NCI-H1105 treated with DMSO at 0.1 percent for 48 hours (cell line): Measurements from ENCODE around the gene TLN1.

Experiments used
- DNase-seq: peaks from one replicate; lab custom pipeline; 2025; lab: John Stamatoyannopoulos, UW

Gene TLN1

DNA sequence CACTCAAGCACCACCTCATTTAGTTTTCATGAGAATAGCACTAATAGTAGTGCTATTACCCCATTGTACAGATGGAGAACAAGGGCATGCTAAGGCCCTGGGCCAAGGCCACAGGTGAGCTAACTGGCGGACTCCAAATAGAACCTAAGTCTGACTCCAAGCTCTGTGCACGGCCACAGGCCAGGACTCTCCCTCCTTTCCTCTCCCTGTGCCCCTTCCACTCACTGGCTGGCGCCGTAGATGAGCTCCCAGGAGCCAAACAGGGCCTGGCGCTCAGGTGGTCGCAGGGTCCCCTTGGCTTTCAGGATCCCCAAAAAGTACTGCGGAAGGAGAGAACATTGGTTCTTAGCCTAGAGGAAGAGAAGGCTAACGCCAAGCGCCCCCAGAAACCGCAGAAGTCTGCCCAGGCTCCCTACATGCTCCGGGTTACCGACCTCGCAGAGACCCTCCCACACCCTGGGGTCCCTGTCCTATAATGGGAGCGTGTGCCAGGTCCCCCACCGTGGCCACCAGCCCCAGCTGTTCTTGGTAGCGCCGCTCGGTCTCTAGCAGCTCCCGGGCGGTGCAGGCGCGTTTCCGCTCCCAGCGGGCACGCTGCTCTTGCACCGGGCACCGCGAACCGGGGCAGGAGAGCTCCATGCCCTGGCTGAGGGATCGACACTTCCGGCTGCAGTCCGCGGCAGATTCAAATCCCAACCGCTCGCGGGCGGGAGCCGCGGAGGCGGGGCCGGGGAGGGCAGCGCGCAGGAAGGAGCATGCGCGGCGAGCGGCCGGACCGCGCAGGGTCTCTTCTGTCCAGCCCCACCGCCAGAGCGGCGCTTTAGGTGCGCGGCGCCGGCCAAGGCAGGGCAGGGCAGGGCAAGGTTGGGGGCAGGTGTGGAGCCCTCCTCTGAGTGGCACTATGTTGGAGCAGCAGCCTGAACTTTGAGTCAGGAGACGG is 67.2 kb downstream of the TLN1 start, which contains the start of gene ARHGEF39:
TSS of gene ARHGEF39 (minus strand) at position 665 of the 940 bp plus-strand sequence. CDS start at position 639, 26 bp downstream.
- DNase-seq = peak; percentile 76

- no peak for DNase-seq
Measured at GRCh38 chr9:35662437-35662836, 69.6 kb downstream of the TLN1 start.

- no peak for DNase-seq
Measured at GRCh38 chr9:35661756-35662350, 70.1 kb downstream of the TLN1 start.

- no peak for DNase-seq
Measured at GRCh38 chr9:35660966-35661415, 71.0 kb downstream of the TLN1 start.

GRCh38 chr9:35659340-35659739 is 72.7 kb downstream of the TLN1 start:
- DNase-seq = peak; percentile 11

DNA sequence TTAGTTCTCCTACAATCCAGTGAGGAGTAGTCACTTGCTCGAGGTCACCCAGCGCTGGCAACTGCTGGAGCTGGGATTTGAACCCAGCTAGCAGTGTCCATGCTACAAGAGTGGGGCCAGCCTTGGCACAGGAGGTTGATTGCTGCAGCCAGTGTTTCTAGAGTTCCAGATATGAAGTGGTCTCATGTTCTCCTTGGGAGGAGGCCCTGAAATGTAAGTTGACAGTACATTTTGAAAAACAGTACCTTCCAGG is 73.1 kb downstream of the TLN1 start:
- DNase-seq = no peak

DNA sequence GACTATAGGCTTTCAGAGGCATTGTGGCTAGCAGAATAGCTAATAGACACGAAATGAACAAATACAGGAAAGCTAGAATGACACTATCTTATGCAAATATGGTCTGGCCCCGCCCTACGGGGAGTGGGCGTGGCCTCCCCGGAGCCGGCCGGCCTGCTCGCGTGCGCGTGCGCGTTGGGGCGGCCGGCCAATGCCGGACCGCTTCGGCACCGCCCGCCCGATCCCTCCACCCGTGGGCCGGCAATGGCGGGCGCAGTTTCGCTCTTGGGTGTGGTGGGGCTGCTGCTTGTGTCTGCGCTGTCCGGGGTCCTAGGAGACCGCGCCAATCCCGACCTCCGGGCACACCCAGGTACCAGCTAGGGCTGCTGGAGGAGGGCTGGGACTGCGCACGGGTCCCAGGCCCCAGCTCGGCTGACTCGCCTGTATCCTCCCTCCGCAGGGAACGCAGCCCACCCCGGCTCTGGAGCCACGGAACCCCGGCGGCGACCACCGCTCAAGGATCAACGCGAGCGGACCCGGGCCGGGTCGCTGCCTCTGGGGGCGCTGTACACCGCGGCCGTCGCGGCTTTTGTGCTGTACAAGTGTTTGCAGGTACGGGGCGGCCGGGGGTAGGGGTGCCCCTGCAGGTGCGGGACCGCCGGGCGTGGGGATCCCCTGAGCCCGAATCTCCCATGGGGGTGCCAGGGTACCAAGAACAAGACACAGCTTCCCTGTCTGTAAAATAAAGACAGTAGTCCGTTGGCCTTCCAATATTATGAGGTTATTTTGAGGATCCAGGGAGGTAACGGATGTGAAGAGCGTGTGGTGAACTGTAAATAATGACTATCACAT is 73.6 kb downstream of the TLN1 start, which contains the start of gene CCDC107:
TSS of gene CCDC107 (plus strand) at position 156 of the 831 bp plus-strand sequence. CDS start at position 244, 88 bp downstream.
- DNase-seq = peak; percentile 81

- DNase-seq = peak; percentile 97
Measured at GRCh38 chr9:35657546-35658136, 74.4 kb downstream of the TLN1 start, which contains the start of gene RMRP. RMRP (minus strand) TSS chr9:35658019.

DNA sequence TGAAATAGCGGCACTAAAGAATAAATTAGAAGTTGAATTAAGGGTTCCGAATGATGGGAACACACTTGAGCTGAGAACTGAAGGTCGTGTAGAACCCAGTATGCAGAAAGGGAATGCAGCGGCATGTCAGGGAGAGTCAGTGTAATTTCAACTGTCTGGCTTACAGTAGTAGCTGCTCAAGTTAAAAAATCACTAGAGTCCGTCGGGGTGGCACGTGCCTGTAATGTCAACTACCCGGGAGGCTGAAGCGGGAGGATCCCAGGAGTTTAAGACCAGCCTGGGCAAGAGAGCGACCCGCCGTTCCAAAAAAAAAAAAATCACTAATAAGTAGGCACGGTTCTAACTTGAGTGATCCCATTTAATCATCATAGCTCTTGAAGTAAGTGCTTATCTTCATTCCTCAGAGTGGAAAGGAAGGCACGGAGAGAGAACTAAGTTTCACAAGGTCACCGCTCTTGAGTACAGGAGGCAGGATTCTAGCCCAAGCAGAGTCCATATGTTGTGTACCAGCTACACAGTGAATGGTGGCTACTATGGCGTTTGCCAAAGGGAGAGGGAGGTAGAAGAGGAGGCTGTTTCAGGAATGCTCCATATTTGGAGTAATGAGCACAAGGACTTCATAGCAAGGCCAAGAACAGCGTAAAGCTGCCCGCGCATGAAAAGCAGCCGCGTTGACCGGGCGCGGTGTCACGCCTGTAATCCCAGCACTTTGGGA is 75.0 kb downstream of the TLN1 start:
- peak; percentile 37 for DNase-seq

DNA sequence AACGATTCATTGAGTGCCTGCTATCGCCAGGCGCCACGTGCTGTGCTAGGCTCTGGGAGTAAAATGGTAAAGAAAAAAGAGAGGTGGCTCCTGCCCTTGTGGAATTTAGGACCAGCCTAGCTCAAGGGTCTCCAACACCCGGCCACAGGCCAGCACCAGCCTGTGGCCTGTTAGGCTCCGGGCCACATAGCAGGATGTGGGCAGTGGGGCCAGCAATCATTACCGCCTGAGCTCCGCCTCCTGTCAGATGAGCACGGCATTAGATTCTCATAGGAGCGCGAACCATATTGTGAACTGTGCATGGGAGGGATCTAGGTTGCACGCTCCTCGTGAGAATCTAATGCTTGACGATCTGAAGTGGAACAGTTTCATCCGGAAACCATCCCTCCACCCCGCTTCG is 75.6 kb downstream of the TLN1 start:
- no peak for DNase-seq

DNA sequence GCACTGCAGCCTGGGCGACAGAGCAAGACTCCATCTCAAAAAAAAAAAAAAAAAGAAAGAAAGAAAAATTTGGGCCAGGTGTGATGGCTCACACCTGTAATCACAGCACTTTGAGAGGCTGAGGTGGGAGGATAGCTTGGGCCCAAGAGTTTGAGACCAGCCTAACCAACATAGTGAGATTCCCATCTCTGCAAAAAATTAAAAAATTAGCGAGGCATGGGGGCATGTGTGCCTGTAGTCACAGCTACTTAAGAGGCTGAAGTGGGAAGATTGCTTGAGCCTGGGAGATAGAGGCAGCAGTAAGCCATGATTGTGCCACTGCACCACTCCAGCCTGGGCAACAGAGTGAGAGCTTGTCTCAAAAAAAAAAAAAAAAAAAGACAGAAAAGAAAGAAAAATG is 78.4 kb downstream of the TLN1 start:
- DNase-seq = no peak

DNA sequence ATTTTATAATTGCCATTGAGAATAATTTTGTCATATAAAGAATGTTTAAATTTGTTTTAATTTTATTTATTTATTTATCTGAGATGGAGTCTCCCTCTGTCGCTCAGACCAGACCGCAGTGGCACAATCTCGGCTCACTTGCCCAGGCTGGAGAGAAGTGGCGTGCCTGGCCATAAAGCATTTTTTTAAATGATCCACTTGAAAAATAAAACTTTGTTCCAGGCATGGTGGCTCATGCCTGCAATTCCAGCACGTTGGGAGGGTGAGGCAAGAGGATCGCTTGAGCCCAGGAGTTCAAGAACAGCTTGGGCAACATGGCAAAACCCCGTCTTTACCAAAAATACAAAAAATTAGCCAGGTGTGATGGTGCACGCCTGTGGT is 79.2 kb downstream of the TLN1 start:
- DNase-seq = no peak

- DNase-seq = no peak
Measured at GRCh38 chr9:35651956-35652828, 79.8 kb downstream of the TLN1 start.

DNA sequence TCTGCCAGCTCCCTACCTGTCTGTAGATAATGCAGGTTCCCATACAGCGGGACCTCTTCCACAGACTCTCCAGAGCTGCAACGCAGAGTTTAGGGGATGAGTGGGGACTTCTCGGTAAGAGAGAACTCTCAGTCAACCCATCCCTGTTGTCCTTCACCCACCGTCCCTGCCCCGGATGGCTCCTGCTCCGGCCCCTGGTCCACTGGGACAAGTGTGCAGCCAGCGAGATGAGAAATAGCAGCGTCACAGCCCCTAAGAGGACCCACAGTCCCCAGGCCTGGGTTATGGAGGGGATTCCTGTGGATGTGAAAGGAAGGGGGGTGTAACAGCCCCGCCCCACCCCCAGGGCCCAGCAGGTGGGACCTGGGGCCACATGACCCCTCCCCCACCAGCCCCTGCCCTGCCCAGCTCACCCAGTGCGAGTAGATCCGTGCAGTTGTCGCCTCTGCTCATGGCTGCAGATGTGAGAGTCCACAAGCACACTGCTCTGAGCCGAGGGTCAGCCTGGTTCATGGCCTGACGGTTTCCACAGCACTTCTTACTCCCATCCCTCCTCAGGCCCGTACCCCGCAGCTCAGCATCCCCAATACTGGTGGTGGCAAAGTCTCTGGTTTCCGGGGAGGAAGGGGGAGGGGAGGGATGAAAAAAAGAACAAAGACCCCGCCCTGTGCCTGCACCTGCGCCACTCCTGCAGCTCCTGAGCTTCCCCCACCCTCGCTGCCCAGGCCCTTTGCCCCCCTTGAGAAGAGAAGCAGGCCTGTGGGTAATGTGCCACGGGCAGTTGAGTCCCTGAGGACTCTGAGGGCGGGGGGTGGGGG is 81.4 kb downstream of the TLN1 start, which contains the start of gene SIT1:
TSS of gene SIT1 (minus strand) at position 591 of the 818 bp plus-strand sequence. CDS start at position 513, 78 bp downstream.
- no peak for DNase-seq

GRCh38 chr9:35649431-35650340 is 82.3 kb downstream of the TLN1 start:
- no peak for DNase-seq
